PC-9 (cell line): ENCODE measurements around the gene CPNE7. TPM values are rescaled to one million over a fixed set of nuclear protein-coding genes. Genes with fewer than 3 reads are reported as not detected.

Source experiments
- BruUV-seq: library from RNA; stranded (reverse); fragments of 400-500 nt; replicated peaks from 2 replicates; lab custom pipeline; 2021; lab: Mats Ljungman, UMichigan
- CTCF ChIA-PET: fragments of 300-600 bp; sonication (Branson Sonifier 250); formaldehyde crosslinking; loops from one replicate; lab custom pipeline; 2022; ENCODE audit warnings: antibody characterized with exemption; lab: Charles Lee
- POLR2A ChIA-PET: fragments of 300-600 bp; sonication (Branson Sonifier 250); formaldehyde crosslinking; loops from one replicate; lab custom pipeline; 2022; ENCODE audit warnings: antibody characterized with exemption; ENCODE audit not compliant: unreplicated experiment; lab: Charles Lee
- DNase-seq, 2 experiments: peaks; one replicate each; pipeline versions ENCODE4 v3.0.0 to v3.0.0-alpha.2; 2015 to 2022; ENCODE audit warnings: mixed read lengths in 1 of 2
- H2AFZ ChIP-seq: fragments of 200-600 bp; sonication (generic); 2 replicates; pipeline ENCODE4 v1.8.1; 2017; ENCODE audit warnings: antibody characterized with exemption
- H3F3A ChIP-seq: fragments of 200-600 bp; sonication (generic); 2 replicates; pipeline ENCODE4 v1.8.1; 2017; ENCODE audit warnings: antibody characterized with exemption, mild to moderate bottlenecking, low read depth; ENCODE audit not compliant: insufficient read depth
- H3K27ac ChIP-seq: fragments of 200-600 bp; sonication (generic); 2 replicates; pipeline ENCODE4 v1.6.1; 2016; ENCODE audit warnings: mixed run types
- H3K27me3 ChIP-seq: fragments of 200-600 bp; sonication (generic); 2 replicates; pipeline ENCODE4 v1.6.1; 2016; ENCODE audit warnings: low read depth, mixed run types; ENCODE audit not compliant: insufficient read depth
- H3K36me3 ChIP-seq: fragments of 200-600 bp; sonication (generic); 2 replicates; pipeline ENCODE4 v1.6.1; 2016; ENCODE audit warnings: low read depth, mixed run types
- H3K4me1 ChIP-seq: fragments of 200-600 bp; sonication (generic); replicated peaks from 2 replicates; pipeline ENCODE4 v1.6.1; 2016; ENCODE audit warnings: mixed run types; ENCODE audit not compliant: insufficient read depth
- H3K4me2 ChIP-seq: fragments of 200-600 bp; sonication (generic); 2 replicates; pipeline ENCODE4 v1.6.1; 2017; ENCODE audit warnings: mixed run types
- H3K4me3 ChIP-seq: fragments of 200-600 bp; sonication (generic); 2 replicates; pipeline ENCODE4 v1.6.1; 2016; ENCODE audit warnings: mixed run types
- H3K79me2 ChIP-seq: fragments of 200-600 bp; sonication (generic); 2 replicates; pipeline ENCODE4 v1.6.1; 2017; ENCODE audit warnings: low read depth, mixed run types
- H3K9me2 ChIP-seq: fragments of 200-600 bp; sonication (generic); 2 replicates; pipeline ENCODE4 v1.8.1; 2017; ENCODE audit warnings: mild to moderate bottlenecking; ENCODE audit not compliant: insufficient read depth
- H3K9me3 ChIP-seq: fragments of 200-600 bp; sonication (generic); 2 replicates; pipeline ENCODE4 v1.8.1; 2016; ENCODE audit warnings: low read depth; ENCODE audit not compliant: insufficient read depth
- H4K20me1 ChIP-seq: fragments of 200-600 bp; sonication (generic); 2 replicates; pipeline ENCODE4 v1.8.1; 2017; ENCODE audit not compliant: insufficient read depth
- EZH2 ChIP-seq: fragments of 200-600 bp; sonication (generic); IDR thresholded peaks from 2 replicates; pipeline ENCODE4 v1.8.0; 2017; ENCODE audit warnings: antibody characterized with exemption, low read depth
- intact Hi-C: fragments of 100-400 bp; cut with micrococcal nuclease; formaldehyde crosslinking; loops from one replicate; pipeline ENCODE4 v1.10.0; 2022; ENCODE audit not compliant: unreplicated experiment
- total RNA-seq: library from RNA; stranded (reverse); gene quantifications from 2 replicates; pipeline ENCODE4 v1.2.3, GENCODE V29; 2021
- TF ChIP-seq, protein P1 (sequence below): fragments of 200-600 bp; sonication (generic); conservative IDR thresholded peaks from 2 replicates; pipeline ENCODE4 v1.6.1; 2017; ENCODE audit warnings: mixed run types, antibody characterized with exemption, mild to moderate bottlenecking, moderate library complexity

CPNE7 gene
- total RNA-seq, 1 experiment from 2014 or later, result 19.5 TPM

DNA sequence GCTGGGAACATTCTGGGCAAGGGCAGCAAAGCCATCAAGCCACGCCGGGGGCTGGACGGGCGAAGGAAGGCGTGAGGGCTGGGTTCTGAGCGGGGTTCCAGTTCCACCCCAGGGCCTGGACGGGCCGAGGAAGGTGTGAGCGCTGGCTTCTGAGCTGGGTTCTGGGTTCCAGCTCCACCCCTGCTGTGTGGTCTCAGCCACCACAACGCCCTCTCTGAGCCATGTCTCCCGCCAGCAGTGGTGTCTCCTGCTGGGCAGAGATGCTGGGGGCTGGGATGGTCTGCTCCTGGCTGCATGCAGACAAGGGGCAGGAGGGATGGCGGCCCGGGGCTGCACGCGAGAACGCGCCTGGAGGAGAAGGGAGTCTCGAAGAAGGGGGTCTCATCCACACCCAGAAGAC lies 3.9 kb upstream of the CPNE7 start:
- POLR2A ChIA-PET, result interaction anchor here (0.5 kb wide), 1 partner anchor 19 kb away, joined by 3 read pairs; no protein-coding TSS in a partner anchor
- Histone ChIP-seq H3K79me2 (peaks cover 9% of the 10 kb centered on the region; the same call in 1 of the 2 replicates), H3K9me3 (no peaks in the 10 kb centered on the region), H3K4me1 (peaks cover 6% of the 10 kb centered on the region; the same call in 1 of the 2 replicates), H4K20me1 (peaks cover 9% of the 10 kb centered on the region; the same call in 1 of the 2 replicates), H3K27ac (no peak overlapping the region), H3K4me3 (no peak overlapping the region), H3K27me3 (no peaks in the 10 kb centered on the region), H3K4me2 (no peak overlapping the region), H3K36me3 (no peaks in the 10 kb centered on the region), H3F3A (peaks cover 17% of the 10 kb centered on the region; the same call in 1 of the 2 replicates), H3K9me2 (no peaks in the 10 kb centered on the region), H2AFZ (no peak overlapping the region)
- BruUV-seq, result no TSS peak
- intact Hi-C loops, result loop anchor here (5.0 kb wide), 1 partner anchor 131 kb away; the partner anchor contains the start of gene SPATA2L
- no peak for TF ChIP-seq EZH2
- TF ChIP-seq, protein P1, sequence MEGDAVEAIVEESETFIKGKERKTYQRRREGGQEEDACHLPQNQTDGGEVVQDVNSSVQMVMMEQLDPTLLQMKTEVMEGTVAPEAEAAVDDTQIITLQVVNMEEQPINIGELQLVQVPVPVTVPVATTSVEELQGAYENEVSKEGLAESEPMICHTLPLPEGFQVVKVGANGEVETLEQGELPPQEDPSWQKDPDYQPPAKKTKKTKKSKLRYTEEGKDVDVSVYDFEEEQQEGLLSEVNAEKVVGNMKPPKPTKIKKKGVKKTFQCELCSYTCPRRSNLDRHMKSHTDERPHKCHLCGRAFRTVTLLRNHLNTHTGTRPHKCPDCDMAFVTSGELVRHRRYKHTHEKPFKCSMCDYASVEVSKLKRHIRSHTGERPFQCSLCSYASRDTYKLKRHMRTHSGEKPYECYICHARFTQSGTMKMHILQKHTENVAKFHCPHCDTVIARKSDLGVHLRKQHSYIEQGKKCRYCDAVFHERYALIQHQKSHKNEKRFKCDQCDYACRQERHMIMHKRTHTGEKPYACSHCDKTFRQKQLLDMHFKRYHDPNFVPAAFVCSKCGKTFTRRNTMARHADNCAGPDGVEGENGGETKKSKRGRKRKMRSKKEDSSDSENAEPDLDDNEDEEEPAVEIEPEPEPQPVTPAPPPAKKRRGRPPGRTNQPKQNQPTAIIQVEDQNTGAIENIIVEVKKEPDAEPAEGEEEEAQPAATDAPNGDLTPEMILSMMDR, result no peak
- DNase-seq, result no peak
- CTCF ChIA-PET, result no interaction called here

DNA sequence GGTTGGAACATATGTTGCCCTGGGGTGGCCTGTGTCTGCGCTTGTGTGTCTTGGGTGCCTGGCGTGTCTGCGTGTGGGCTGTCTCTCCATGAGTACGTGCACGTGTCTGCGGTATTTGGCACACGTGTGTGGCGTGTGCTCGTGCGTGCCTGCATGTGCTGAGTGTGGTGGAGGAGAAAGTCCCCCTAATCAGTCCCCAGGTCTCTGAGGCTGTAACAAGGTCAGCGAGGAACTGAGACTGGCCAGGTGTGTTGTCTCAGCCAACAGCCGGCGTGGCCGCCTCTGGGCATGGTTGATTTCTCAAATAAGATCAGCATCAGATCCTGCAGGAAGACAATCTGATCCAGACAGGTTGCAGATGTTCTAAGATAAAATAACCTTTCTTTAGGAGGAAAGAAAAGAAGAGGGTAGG lies 3.5 kb upstream of the CPNE7 start:
- TF ChIP-seq EZH2, result no peak
- TF ChIP-seq, protein P1, result no peak
- Histone ChIP-seq H3K27me3 (no peaks in the 10 kb centered on the region), H3K4me3 (no peak overlapping the region), H3K9me3 (no peaks in the 10 kb centered on the region), H3K4me1 (peaks cover 7% of the 10 kb centered on the region; the same call in 1 of the 2 replicates), H3F3A (peaks cover 16% of the 10 kb centered on the region; the same call in 1 of the 2 replicates), H3K4me2 (no peak overlapping the region), H2AFZ (no peak overlapping the region), H3K79me2 (peaks cover 9% of the 10 kb centered on the region; the same call in 1 of the 2 replicates), H3K27ac (no peak overlapping the region), H3K9me2 (no peaks in the 10 kb centered on the region), H4K20me1 (peaks cover 8% of the 10 kb centered on the region; the same call in 1 of the 2 replicates), H3K36me3 (no peaks in the 10 kb centered on the region)
- intact Hi-C loops, result loop anchor here (5.0 kb wide), 1 partner anchor 130 kb away; the partner anchor contains the start of gene SPATA2L
- CTCF ChIA-PET, result no interaction called here
- no TSS peak for BruUV-seq
- POLR2A ChIA-PET, result no interaction called here
- peak in 1 of 2 experiments; percentile 30 for DNase-seq

DNA sequence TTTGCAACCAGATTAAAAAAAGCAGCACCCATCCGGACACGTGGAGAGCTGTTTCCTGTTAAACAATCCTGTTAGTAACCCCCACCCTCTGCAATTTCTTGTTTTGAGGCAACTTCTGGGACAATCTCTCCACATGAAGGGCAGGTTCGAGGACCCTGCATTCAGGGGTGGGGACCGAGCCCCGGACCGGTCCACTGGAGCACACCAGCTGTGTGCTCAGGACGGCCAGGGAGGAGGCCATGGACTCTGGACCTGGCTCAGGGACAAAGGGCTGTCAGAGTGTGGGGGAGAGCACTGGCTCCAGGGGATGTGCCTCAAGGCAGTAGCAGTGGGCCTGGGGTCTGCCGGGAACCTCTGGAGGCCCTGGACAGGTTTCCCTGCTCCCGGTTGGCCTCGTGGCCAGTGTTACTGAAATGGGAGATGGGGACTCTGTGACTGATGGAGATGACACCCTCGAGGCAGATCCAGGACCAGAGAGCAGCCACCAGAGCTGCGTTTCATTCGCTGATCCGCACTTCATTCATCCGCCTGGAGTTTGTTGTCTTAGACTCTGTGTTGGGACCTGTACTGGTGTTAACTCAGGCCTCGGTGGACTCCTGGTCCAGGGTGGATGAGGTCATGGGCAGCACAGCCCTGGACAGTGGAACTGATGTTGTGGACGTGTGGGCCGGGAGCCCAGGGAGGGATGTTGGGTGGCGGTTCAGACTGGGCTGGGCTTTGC lies 2.9 kb upstream of the CPNE7 start:
- ChIA-PET CTCF (no interaction called here), POLR2A (no interaction called here)
- H3K4me2 ChIP-seq, result no peak overlapping the region
- peak in 1 of 2 experiments; percentile 17 for DNase-seq
- peaks cover 9% of the 10 kb centered on the region; the same call in 1 of the 2 replicates for H3K79me2 ChIP-seq
- intact Hi-C loops, result loop anchor here (5.0 kb wide), 1 partner anchor 130 kb away; the partner anchor contains the start of gene SPATA2L
- no TSS peak for BruUV-seq
- H3K27ac ChIP-seq, result no peak overlapping the region
- H3K9me3 ChIP-seq, result no peaks in the 10 kb centered on the region
- peaks cover 7% of the 10 kb centered on the region; the same call in 1 of the 2 replicates for H3K4me1 ChIP-seq
- H3F3A ChIP-seq, result peaks cover 18% of the 10 kb centered on the region
- TF ChIP-seq EZH2, result no peak
- TF ChIP-seq, protein P1, result no peak
- peaks cover 3% of the 10 kb centered on the region; the same call in 1 of the 2 replicates for H4K20me1 ChIP-seq
- no peaks in the 10 kb centered on the region for H3K36me3 ChIP-seq
- no peaks in the 10 kb centered on the region for H3K27me3 ChIP-seq
- no peaks in the 10 kb centered on the region for H3K9me2 ChIP-seq
- no peak overlapping the region for H2AFZ ChIP-seq
- no peak overlapping the region for H3K4me3 ChIP-seq
